HepG2 (cell line): ENCODE results near the gene MBTPS1. TPM values are rescaled to one million over a fixed set of nuclear protein-coding genes. Genes with fewer than 3 reads are reported as not detected.

Source experiments
- ATAC-seq: fragments of 200-7000 bp; cut with Tn5 transposase; 3 replicates; pipeline ENCODE4 v1.9.1; 2020; ENCODE audit warnings: mild to moderate bottlenecking, moderate library complexity
- BruUV-seq: library from RNA; stranded (reverse); fragments of 400-500 nt; replicated peaks from 2 replicates; lab custom pipeline; 2021; lab: Mats Ljungman, UMichigan
- CTCF ChIA-PET: fragments of 300-600 bp; formaldehyde crosslinking; extraction: SDS; loops from one replicate; lab custom pipeline; 2021; ENCODE audit warnings: low total read pairs, inconsistent platforms, low intra/inter-chr PET ratio; lab: Yijun Ruan, JAX
- POLR2A ChIA-PET: fragments of 350-600 bp; sonication (Branson Sonifier 250); formaldehyde crosslinking; loops from one replicate; lab custom pipeline; 2020; ENCODE audit warnings: antibody characterized with exemption, inconsistent platforms; lab: Yijun Ruan, JAX
- DNase-seq: peaks from one replicate; pipeline ENCODE4 v3.0.0-alpha.2; 2015; ENCODE audit warnings: low spot score
- FAIRE-seq: peaks from 3 replicates; lab custom pipeline; 2011; peaks lifted over from hg19 to GRCh38; lab: Jason Lieb, UNC
- H2AFZ ChIP-seq: one replicate; pipeline ENCODE4 v1.6.1; 2011; ENCODE audit warnings: low read length, inconsistent platforms
- H3K27ac ChIP-seq: fragments of 300-600 bp; 3 replicates; pipeline ENCODE4 v1.8.0; 2011; ENCODE audit warnings: mixed run types, mild to moderate bottlenecking, mixed read lengths, low read length, inconsistent platforms; ENCODE audit not compliant: insufficient read depth; ENCODE audit errors: extremely low read length
- H3K27me3 ChIP-seq, 2 experiments: fragments of 200-600 bp in 1 of 2; 2 replicates in 1 of 2; 3 replicates in 1 of 2; pipeline versions ENCODE4 v1.6.0 to v1.8.0; 2011; ENCODE audit warnings: low read length in 2 of 2, mild to moderate bottlenecking in 2 of 2, moderate library complexity in 2 of 2, inconsistent platforms in 1 of 2; ENCODE audit not compliant: insufficient read depth in 2 of 2, control insufficient read depth in 1 of 2
- H3K36me3 ChIP-seq, 2 experiments: fragments of 200-600 bp in 1 of 2; replicated peaks in 1 of 2; 2 replicates in 1 of 2; 3 replicates in 1 of 2; pipeline versions ENCODE4 v1.5.1 to v1.8.0; 2011; ENCODE audit warnings: low read length in 2 of 2, inconsistent platforms in 1 of 2; ENCODE audit not compliant: insufficient read depth in 2 of 2, control insufficient read depth in 1 of 2
- H3K4me1 ChIP-seq: 2 replicates; pipeline ENCODE4 v1.5.1; 2012; ENCODE audit warnings: low read length, inconsistent platforms; ENCODE audit not compliant: insufficient read depth
- H3K4me2 ChIP-seq: 2 replicates; pipeline ENCODE4 v1.6.0; 2011; ENCODE audit warnings: low read depth, low read length, inconsistent platforms
- H3K4me3 ChIP-seq, 3 experiments: fragments of 200-600 bp in 1 of 3; sonication (generic), shearing (Covaris generic) in 1 of 3; replicated peaks in 1 of 3; 2 replicates each; pipeline ENCODE4 v1.5.1; 2011 to 2016; ENCODE audit warnings: low read length in 3 of 3, inconsistent platforms in 2 of 3, low read depth in 2 of 3, mild to moderate bottlenecking in 2 of 3, control low read depth in 1 of 3, mixed read lengths in 1 of 3; ENCODE audit not compliant: insufficient read depth in 1 of 3
- H3K79me2 ChIP-seq: one replicate; pipeline ENCODE4 v1.6.1; 2011; ENCODE audit warnings: low read length, inconsistent platforms; ENCODE audit not compliant: insufficient read depth
- H3K9ac ChIP-seq: 2 replicates; pipeline ENCODE4 v1.6.0; 2011; ENCODE audit warnings: mild to moderate bottlenecking, low read depth, low read length, inconsistent platforms; ENCODE audit not compliant: insufficient read depth
- H3K9me3 ChIP-seq: 2 replicates; pipeline ENCODE4 v1.5.1; 2012; ENCODE audit warnings: mild to moderate bottlenecking, low read length
- H4K20me1 ChIP-seq: 2 replicates; pipeline ENCODE4 v1.6.0; 2011; ENCODE audit warnings: inconsistent platforms, mild to moderate bottlenecking, low read length, moderate library complexity; ENCODE audit not compliant: insufficient read depth
- FOXP1 ChIP-seq, 2 experiments: fragments of 450-650 bp in 1 of 2; IDR thresholded peaks; 2 replicates each; pipeline ENCODE4 v1.6.1; 2017 to 2018; ENCODE audit warnings: antibody characterized with exemption in 1 of 2
- ZBTB34 ChIP-seq: sonication (generic); formaldehyde crosslinking; IDR thresholded peaks from 2 replicates; pipeline ENCODE4 v1.8.0; 2022; ENCODE audit warnings: mild to moderate bottlenecking, missing genetic modification reagents
- ZMYM3 ChIP-seq: sonication (generic); formaldehyde crosslinking; IDR thresholded peaks from 2 replicates; pipeline ENCODE4 v1.5.1; 2020; ENCODE audit warnings: mild to moderate bottlenecking, missing genetic modification reagents
- ZNF121 ChIP-seq: sonication (generic); formaldehyde crosslinking; IDR thresholded peaks from 2 replicates; pipeline ENCODE4 v1.5.0; 2020; ENCODE audit warnings: mild to moderate bottlenecking, missing genetic modification reagents
- WGBS: methylation state at CpG from one replicate; pipeline ENCODE4 v1.1.6; 2017; ENCODE audit warnings: low lambda C conversion rate; 5-methylcytosine and 5-hydroxymethylcytosine counted together
- in situ Hi-C: cut with HindIII; loops from 2 replicates; pipeline ENCODE4 v1.10.0; 2017; ENCODE audit warnings: low pct_unique_long_range_greater_than_20kb; ENCODE audit not compliant: extremely low pct_ligation_motif_present
- intact Hi-C: fragments of 100-400 bp; cut with micrococcal nuclease; formaldehyde crosslinking; loops from one replicate; pipeline ENCODE4 v1.10.0; 2022; ENCODE audit not compliant: unreplicated experiment
- polyA plus RNA-seq, 8 experiments: library from polyadenylated mRNA; depleted of rRNA in 3 of 8; stranded (reverse) in 7 of 8; unstranded in 1 of 8; fragments of >200 nt; fragmentation: Illumina TruSeq in 4 of 8; extraction: Trizol in 4 of 8; gene quantifications; 2 replicates each; pipeline versions ENCODE4 v1.2.1 to v1.2.3, GENCODE V29; 2011 to 2016; ENCODE audit warnings: low read depth in 4 of 8, missing spikeins in 1 of 8, mixed read lengths in 1 of 8; ENCODE audit not compliant: insufficient read depth in 1 of 8
- total RNA-seq, 5 experiments: library from RNA; depleted of rRNA; stranded (reverse); fragments of >200 nt; fragmentation: Illumina TruSeq; extraction: Trizol; gene quantifications; 2 replicates each; pipeline ENCODE4 v1.2.3, GENCODE V29; 2016; ENCODE audit warnings: low read depth in 1 of 5

Gene MBTPS1
- total and polyA plus RNA-seq, 2 of the 13 experiments (the other 11 are each of a cell fraction or from before 2014, with no cell fraction given) = 56.7 to 91.3 TPM

GRCh38 chr16:84085271-84085667 is 31.5 kb downstream of the MBTPS1 start:
- 92% methylated on average over 7 of the region's 8 CpGs for WGBS
- peaks cover 45 to 88% of the 10 kb centered on the region in 2 experiments for H3K36me3 ChIP-seq

More at GRCh38 chr16:84085271-84085667, 31.5 kb downstream of the MBTPS1 start:
- no peak for ATAC-seq
- ChIA-PET CTCF (interaction anchor here (1.7 to 3.6 kb wide), 4 partner anchors 54 to 101 kb away, joined by 4 to 29 read pairs (median 18); partner anchors contain the start of gene TAF1C), POLR2A (interaction anchor here (0.7 to 1.2 kb wide), 4 partner anchors 32 to 91 kb away, joined by 3 to 5 read pairs (median 4); partner anchors contain the start of gene MBTPS1)
- H3K27ac ChIP-seq = no peak overlapping the region
- BruUV-seq = no TSS peak
- H3K79me2 ChIP-seq = no peaks in the 10 kb centered on the region
- FAIRE-seq = no peak
- H3K4me1 ChIP-seq = no peaks in the 10 kb centered on the region
- H3K9ac ChIP-seq = no peak overlapping the region
- no peak overlapping the region for H3K4me3 ChIP-seq
- no peak overlapping the region for H2AFZ ChIP-seq
- TF ChIP-seq ZNF121 (CRISPR knock-in tag) = 0 out of 2 replicates have a peak, but pooled peaks have one; percentile 46
- TF ChIP-seq ZBTB34 = no peak
- no peak for TF ChIP-seq ZMYM3 (CRISPR knock-in tag)
- TF ChIP-seq FOXP1 (IDR thresholded peaks at IDR 0.05) = no peak
- TF ChIP-seq FOXP1 (CRISPR knock-in tag; IDR thresholded peaks at IDR 0.05) = no peak
- H3K27me3 ChIP-seq = no peaks in the 10 kb centered on the region
- intact Hi-C loops (loop anchor here (1.0 kb wide), 1 partner anchor 102 kb away; the partner anchor contains the start of gene TAF1C), in situ Hi-C loops (loop anchor here (5.0 kb wide), 1 partner anchor 92 kb away; no protein-coding TSS in a partner anchor)
- no peak overlapping the region for H3K4me2 ChIP-seq
- H3K9me3 ChIP-seq = no peaks in the 10 kb centered on the region
- H4K20me1 ChIP-seq = peaks cover 4% of the 10 kb centered on the region; the same call in 1 of the 2 replicates
- no peak for DNase-seq
